Mucosa of descending colon (tissue), 3 donors: ENCODE data around the gene APOL4. TPM values are rescaled to one million over a fixed set of nuclear protein-coding genes. Genes with fewer than 3 reads are reported as not detected.

Experiments
- ATAC-seq: fragments of 200-7000 bp; cut with Tn5 transposase; one replicate; pipeline ENCODE4 v1.9.1; 2020; ENCODE audit warnings: mild to moderate bottlenecking, moderate library complexity
- DNase-seq, 3 donors: peaks; one replicate each; pipeline ENCODE4 v3.0.0-alpha.2; 2020
- H3K36me3 ChIP-seq: fragments of 200-600 bp; one replicate; pipeline ENCODE4 v1.8.0; 2021; ENCODE audit warnings: low read depth, mild to moderate bottlenecking
- H3K4me1 ChIP-seq: fragments of 200-600 bp; one replicate; pipeline ENCODE4 v1.8.0; 2021; ENCODE audit warnings: low read depth, mild to moderate bottlenecking
- H3K4me3 ChIP-seq: fragments of 200-600 bp; one replicate; pipeline ENCODE4 v1.8.0; 2021; ENCODE audit warnings: mild to moderate bottlenecking
- H3K9me3 ChIP-seq: fragments of 200-600 bp; one replicate; pipeline ENCODE4 v1.8.0; 2021; ENCODE audit warnings: mild to moderate bottlenecking
- intact Hi-C, 2 donors: fragments of 100-400 bp; cut with DNase I in 1 of 2; cut with micrococcal nuclease in 1 of 2; formaldehyde crosslinking; loops; one replicate each; pipeline versions ENCODE4 v1.11.0 to v1.11.1; 2022; cut with DNase I, micrococcal nuclease
- total RNA-seq, 3 donors: library from RNA; stranded (reverse); fragmentation: NEBNext Ultra II Directional in 2 of 3; extraction: Animal tissue kit (Norgen Biotek cat#: 25700) in 2 of 3; gene quantifications; one replicate each; pipeline versions ENCODE4 v1.2.1 to v1.2.4, GENCODE V29; 2021 to 2023
- TF ChIP-seq, protein P1 (sequence below): fragments of 200-600 bp; IDR thresholded peaks from one replicate; pipeline ENCODE4 v1.8.0; 2022; ENCODE audit warnings: antibody characterized with exemption, mild to moderate bottlenecking
- donor health status: DM: no; HTN: no; CAD: no; lungs with moderate emphysema.
- donor health status: DM: no; HTN: no; CAD: no.
- donor health status: DM: no; HTN: yes; CAD: no.

Gene APOL4
- total RNA-seq, 3 donors from 2014 or later, result 1.7 to 4.3 (median 2.7) TPM

DNA sequence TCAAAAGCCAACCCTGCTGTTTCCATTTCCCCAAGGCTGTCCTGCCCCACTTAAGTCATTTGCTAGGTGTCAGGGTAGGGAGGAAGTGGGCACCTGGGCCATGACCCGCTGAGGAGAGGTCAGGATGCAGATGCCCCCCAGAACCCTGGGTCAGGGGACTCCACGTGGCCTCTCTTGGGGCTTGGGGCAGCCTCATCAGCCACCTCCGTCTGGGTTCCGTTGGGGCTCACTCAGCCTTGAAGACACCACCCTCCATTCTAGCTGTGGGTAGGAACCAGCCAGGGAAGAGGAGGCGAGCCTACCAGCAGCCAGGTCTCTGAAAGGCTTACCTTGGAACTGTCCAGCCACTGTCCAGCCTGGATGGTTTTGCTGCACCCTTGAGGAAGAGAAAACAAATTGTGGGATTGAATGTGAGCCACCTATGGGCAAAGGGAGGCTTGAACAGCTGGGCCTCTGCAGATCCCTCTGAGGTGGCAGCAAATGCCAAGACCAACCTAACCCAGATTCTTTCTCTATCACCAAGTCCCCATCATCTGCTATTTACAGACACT is 2.5 kb downstream of the APOL4 start:
- H3K36me3 ChIP-seq, result no peaks in the 10 kb centered on the region
- H3K9me3 ChIP-seq, result no peaks in the 10 kb centered on the region
- DNase-seq (no peak), ATAC-seq (no peak)
- no peak overlapping the region for H3K4me3 ChIP-seq
- TF ChIP-seq, protein P1, sequence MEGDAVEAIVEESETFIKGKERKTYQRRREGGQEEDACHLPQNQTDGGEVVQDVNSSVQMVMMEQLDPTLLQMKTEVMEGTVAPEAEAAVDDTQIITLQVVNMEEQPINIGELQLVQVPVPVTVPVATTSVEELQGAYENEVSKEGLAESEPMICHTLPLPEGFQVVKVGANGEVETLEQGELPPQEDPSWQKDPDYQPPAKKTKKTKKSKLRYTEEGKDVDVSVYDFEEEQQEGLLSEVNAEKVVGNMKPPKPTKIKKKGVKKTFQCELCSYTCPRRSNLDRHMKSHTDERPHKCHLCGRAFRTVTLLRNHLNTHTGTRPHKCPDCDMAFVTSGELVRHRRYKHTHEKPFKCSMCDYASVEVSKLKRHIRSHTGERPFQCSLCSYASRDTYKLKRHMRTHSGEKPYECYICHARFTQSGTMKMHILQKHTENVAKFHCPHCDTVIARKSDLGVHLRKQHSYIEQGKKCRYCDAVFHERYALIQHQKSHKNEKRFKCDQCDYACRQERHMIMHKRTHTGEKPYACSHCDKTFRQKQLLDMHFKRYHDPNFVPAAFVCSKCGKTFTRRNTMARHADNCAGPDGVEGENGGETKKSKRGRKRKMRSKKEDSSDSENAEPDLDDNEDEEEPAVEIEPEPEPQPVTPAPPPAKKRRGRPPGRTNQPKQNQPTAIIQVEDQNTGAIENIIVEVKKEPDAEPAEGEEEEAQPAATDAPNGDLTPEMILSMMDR, result no peak
- peaks cover 5% of the 10 kb centered on the region for H3K4me1 ChIP-seq
- intact Hi-C loops, result loop anchor here in 1 of 2 donors (10.0 kb wide), 1 partner anchor 286 kb away; the partner anchor contains the start of gene TXN2

- TF ChIP-seq, protein P1, result no peak
- intact Hi-C loops, result loop anchor here in 1 of 2 donors (10.0 kb wide), 1 partner anchor 286 kb away; the partner anchor contains the start of gene TXN2
- ATAC-seq, result no peak
- Histone ChIP-seq H3K36me3 (no peaks in the 10 kb centered on the region), H3K4me3 (no peak overlapping the region), H3K4me1 (peaks cover 5% of the 10 kb centered on the region), H3K9me3 (no peaks in the 10 kb centered on the region)
- no peak for DNase-seq
Observed at GRCh38 chr22:36198536-36198935, 3.1 kb downstream of the APOL4 start.

- Histone ChIP-seq H3K9me3 (no peaks in the 10 kb centered on the region), H3K4me1 (no peaks in the 10 kb centered on the region), H3K4me3 (no peak overlapping the region), H3K36me3 (no peaks in the 10 kb centered on the region)
- TF ChIP-seq, protein P1, result no peak
- ATAC-seq (peak; percentile 3), DNase-seq (no peak)
- intact Hi-C loops, result loop anchor here in 1 of 2 donors (10.0 kb wide), 1 partner anchor 287 kb away; the partner anchor contains the start of gene TXN2
Observed at GRCh38 chr22:36197514-36198146, 4.0 kb downstream of the APOL4 start.

GRCh38 chr22:36197065-36197440 is 4.6 kb downstream of the APOL4 start:
- Histone ChIP-seq H3K9me3 (no peaks in the 10 kb centered on the region), H3K4me1 (no peaks in the 10 kb centered on the region), H3K4me3 (no peak overlapping the region), H3K36me3 (no peaks in the 10 kb centered on the region)
- TF ChIP-seq, protein P1, result no peak
- intact Hi-C loops, result loop anchor here in 1 of 2 donors (10.0 kb wide), 1 partner anchor 288 kb away; the partner anchor contains the start of gene TXN2
- ATAC-seq, result peak; percentile 35
- peak in 2 of 3 donors; percentile 31 to 67 for DNase-seq

GRCh38 chr22:36196254-36197064 is 5.2 kb downstream of the APOL4 start:
- intact Hi-C loops, result loop anchor here in 1 of 2 donors (10.0 kb wide), 1 partner anchor 288 kb away; the partner anchor contains the start of gene TXN2
- H3K36me3 ChIP-seq, result no peaks in the 10 kb centered on the region
- no peaks in the 10 kb centered on the region for H3K9me3 ChIP-seq
- TF ChIP-seq, protein P1, result no peak
- H3K4me1 ChIP-seq, result no peaks in the 10 kb centered on the region
- ATAC-seq (peak; percentile 38), DNase-seq (no peak)
- no peak overlapping the region for H3K4me3 ChIP-seq
